GM12891 (cell line): ENCODE measurements around the gene PPT2.

Source experiments
- POLR2A ChIP-seq: IDR thresholded peaks from 2 replicates; pipeline ENCODE4 v1.6.1; 2011; ENCODE audit warnings: low read depth, low read length, control low read depth
- POLR2AphosphoS5 ChIP-seq: IDR thresholded peaks from 2 replicates; pipeline ENCODE4 v1.6.1; 2011; ENCODE audit warnings: low read depth, low read length, control low read depth
- POU2F2 ChIP-seq: IDR thresholded peaks from 2 replicates; pipeline ENCODE4 v1.6.1; 2011; ENCODE audit warnings: low read depth, mild to moderate bottlenecking, control low read depth, low read length, moderate library complexity
- SPI1 ChIP-seq: IDR thresholded peaks from 2 replicates; pipeline ENCODE4 v1.6.1; 2011; ENCODE audit warnings: low read depth, low read length, control low read depth
- TAF1 ChIP-seq: IDR thresholded peaks from 2 replicates; pipeline ENCODE4 v1.6.1; 2011; ENCODE audit warnings: low read depth, low read length, control low read depth

- TF ChIP-seq TAF1 (no peak), POLR2A (no peak), POLR2AphosphoS5 (peak; percentile 33; the same call in 1 of the 2 replicates), SPI1 (no peak), POU2F2 (no peak)
Observed at GRCh38 chr6:32184084-32184640, 30.2 kb downstream of the PPT2 start, which contains the start of gene AGER.
